ENCODE measurements around the gene ERG28. TPM values are rescaled to one million over a fixed set of nuclear protein-coding genes. Genes with fewer than 3 reads are reported as not detected.

The ERG28 gene
- total and polyA plus RNA-seq, 2 donors (not counting 3 experiments of a cell fraction or from before 2014, with no cell fraction given), result 31.9 to 46.0 TPM

GRCh38 chr14:75612157-75612556 is 48.5 kb downstream of the ERG28 start:
- Histone ChIP-seq H3K27me3 (ENCODE audit: control insufficient read depth in 2 of 2, insufficient read depth in 2 of 2, low read length in 2 of 2) (peaks cover 15 to 22% of the 10 kb centered on the region in 2 experiments), H3K4me2 (ENCODE audit: insufficient read depth, low read length) (no peak overlapping the region), H3K9me1 (replicated peaks; ENCODE audit: control insufficient read depth, extremely low read depth, insufficient read depth, low read length) (no peaks in the 10 kb centered on the region), H2AFZ (ENCODE audit: low read depth, low read length) (no peak overlapping the region), H3K4me3 (replicated peaks in 1 of 3; ENCODE audit: insufficient read depth in 1 of 3, low read depth in 1 of 3, low read length in 3 of 3) (no peak overlapping the region), H3K9me3 (replicated peaks; ENCODE audit: control insufficient read depth, insufficient read depth, low read length) (no peaks in the 10 kb centered on the region), H4K20me1 (replicated peaks; ENCODE audit: control insufficient read depth, extremely low read depth, insufficient read depth, low read length) (no peaks in the 10 kb centered on the region), H3K9ac (replicated peaks; ENCODE audit: extremely low read depth, insufficient read depth, low read length) (no peak overlapping the region), H3K36me3 (ENCODE audit: control insufficient read depth in 2 of 2, extremely low read depth in 1 of 2, insufficient read depth in 2 of 2, low read length in 2 of 2) (no peaks in the 10 kb centered on the region), H3K27ac (ENCODE audit: insufficient read depth, low read depth, low read length) (no peak overlapping the region), H3K79me2 (ENCODE audit: control insufficient read depth, insufficient read depth, low read length) (no peaks in the 10 kb centered on the region), H3K4me1 (ENCODE audit: control insufficient read depth, extremely low read depth, insufficient read depth, low read length) (no peaks in the 10 kb centered on the region)
- dilution Hi-C loops (cut with MboI; ENCODE audit: extremely low pct_ligation_motif_present, low sequenced_read_pairs), result no loop called here
- no peak for DNase-seq (ENCODE audit: low read depth, low spot score)
- FAIRE-seq, result no peak
- BruUV-seq (replicated peaks), result no TSS peak
- CTCF ChIA-PET, result interaction anchor here (0.6 kb wide), 1 partner anchor 45 kb away, joined by 4 read pairs; no protein-coding TSS in a partner anchor
- POLR2A ChIA-PET, result no interaction called here
- TF ChIP-seq JUN (IDR thresholded peaks at IDR 0.05; ENCODE audit: borderline replicate concordance, insufficient read depth, insufficient read length, low read depth), result no peak
- TF ChIP-seq MAX (IDR thresholded peaks at IDR 0.05; ENCODE audit: insufficient read depth, insufficient read length), result no peak
- TF ChIP-seq EZH2 (IDR thresholded peaks at IDR 0.05; ENCODE audit: borderline replicate concordance, low read depth, low read length, severe bottlenecking), result no peak
- TF ChIP-seq POLR2AphosphoS5 (IDR thresholded peaks at IDR 0.05; ENCODE audit: insufficient read depth, low read depth, low read length), result no peak
- TF ChIP-seq POLR2A (IDR thresholded peaks at IDR 0.05; ENCODE audit: low read depth, low read length), result no peak
- no peak for TF ChIP-seq FOS (IDR thresholded peaks at IDR 0.05; ENCODE audit: borderline replicate concordance, insufficient read depth, low read length)
- no peak for TF ChIP-seq GATA2 (IDR thresholded peaks at IDR 0.05; ENCODE audit: insufficient read depth, insufficient read length, low read depth, low read length)
- TF ChIP-seq CTCF (IDR thresholded peaks at IDR 0.05; ENCODE audit: extremely low read depth in 1 of 2, insufficient read depth in 1 of 2, low read depth in 1 of 2, low read length in 2 of 2), result no peak
- no peak for TF ChIP-seq MYC (IDR thresholded peaks at IDR 0.05; ENCODE audit: low read depth, low read length)
- intact Hi-C loops (cut with micrococcal nuclease), result no loop called here
